ENCODE data around the gene ZNF586. TPM values are rescaled to one million over a fixed set of nuclear protein-coding genes. Genes with fewer than 3 reads are reported as not detected.
"Not testable (repeated sequence)": the region's sequence is repeated elsewhere in the genome, so short reads cannot be mapped to it uniquely, and the experiment has no call there.

Gene ZNF586
- 10 to 100 TPM; 14.7 to 17.3 (median 15.6) TPM for total RNA-seq
- 10 to 100 TPM in 1 of 3 donors, 1 to 10 TPM in 2; 4.8 to 10.7 (median 6.2) TPM for polyA plus RNA-seq

- H3K4me1 ChIP-seq = peaks cover 0 to 22% (median 16%) of the 10 kb centered on the region in 4 donors
- intact Hi-C loops (cut with DNase I) = loop anchor here (2.0 to 5.0 kb wide), 2 partner anchors 23 to 43 kb away; partner anchors contain the start of genes ZNF552 and ZNF776
- H3K36me3 ChIP-seq = peaks cover 0 to 23% (median 3%) of the 10 kb centered on the region in 4 donors
- peaks cover 0 to 3% (median 1%) of the 10 kb centered on the region in 4 donors for H3K9me3 ChIP-seq
- peak; percentile 72 to 84 (median 82) for TF ChIP-seq POLR2AphosphoS5 (IDR thresholded peaks at IDR 0.05)
- TF ChIP-seq POLR2A (IDR thresholded peaks at IDR 0.05) = peak in 1 of 2 donors; percentile 18
- TF ChIP-seq EP300 (IDR thresholded peaks at IDR 0.05) = no peak
- TF ChIP-seq CTCF (IDR thresholded peaks at IDR 0.05) = no peak
- H3K27me3 ChIP-seq = no peaks in the 10 kb centered on the region
- H3K4me3 ChIP-seq = peak within 1 kb of the TSS; percentile 87 to 98 (median 96)
- peak within 1 kb of the TSS; percentile 81 to 92 (median 86) for H3K27ac ChIP-seq
- WGBS, 2 donors = 2 to 5% methylated on average over 61 of the region's 61 CpGs
- DNase-seq = peak; percentile 93
Measured at GRCh38 chr19:57769345-57770131, at the start of gene ZNF586. ZNF586 (plus strand) TSS chr19:57769676; CDS start chr19:57769843, 167 bp downstream.

GRCh38 chr19:57719901-57720519, 49.5 kb upstream of the ZNF586 start:
- DNase-seq = no peak
- Histone ChIP-seq H3K4me3 (no peak overlapping the region), H3K4me1 (no peaks in the 10 kb centered on the region), H3K36me3 (peaks cover 10 to 45% (median 31%) of the 10 kb centered on the region in 4 donors), H3K9me3 (peaks cover 5 to 47% (median 25%) of the 10 kb centered on the region in 4 donors), H3K27me3 (no peaks in the 10 kb centered on the region), H3K27ac (no peak overlapping the region)
- WGBS, 2 donors = 95 to 97% methylated on average over 4 of the region's 4 CpGs
- intact Hi-C loops (cut with DNase I) = no loop called here
- TF ChIP-seq CTCF (IDR thresholded peaks at IDR 0.05) (no peak), POLR2AphosphoS5 (IDR thresholded peaks at IDR 0.05) (no peak), EP300 (IDR thresholded peaks at IDR 0.05) (no peak), POLR2A (IDR thresholded peaks at IDR 0.05) (no peak)

GRCh38 chr19:57720878-57721277, 48.6 kb upstream of the ZNF586 start:
- no peak for DNase-seq
- H3K36me3 ChIP-seq = peaks cover 10 to 43% (median 31%) of the 10 kb centered on the region in 4 donors
- intact Hi-C loops (cut with DNase I) = no loop called here

GRCh38 chr19:57738320-57738719, 31.2 kb upstream of the ZNF586 start:
- 11 to 33% methylated on average over 10 of the region's 10 CpGs for WGBS, 2 donors
- H3K4me3 ChIP-seq = not testable (repeated sequence)
- intact Hi-C loops (cut with DNase I) = loop anchor here (1.0 to 2.0 kb wide), 2 partner anchors 164 to 417 kb away; no protein-coding TSS in a partner anchor

More at GRCh38 chr19:57720878-57721277, 48.6 kb upstream of the ZNF586 start:
- Histone ChIP-seq H3K4me3 (no peak overlapping the region), H3K4me1 (no peaks in the 10 kb centered on the region), H3K27ac (no peak overlapping the region), H3K27me3 (no peaks in the 10 kb centered on the region), H3K9me3 (peaks cover 7 to 47% (median 25%) of the 10 kb centered on the region in 4 donors)
- TF ChIP-seq CTCF (IDR thresholded peaks at IDR 0.05) = no peak
- no peak for TF ChIP-seq POLR2A (IDR thresholded peaks at IDR 0.05)
- no peak for TF ChIP-seq EP300 (IDR thresholded peaks at IDR 0.05)
- TF ChIP-seq POLR2AphosphoS5 (IDR thresholded peaks at IDR 0.05) = no peak
- 98% methylated on average over 10 of the region's 10 CpGs for WGBS, 2 donors

GRCh38 chr19:57738770-57739169, 30.7 kb upstream of the ZNF586 start:
- not testable (repeated sequence) for H3K27ac ChIP-seq, DNase-seq, H3K36me3 ChIP-seq, H3K4me3 ChIP-seq, H3K27me3 ChIP-seq, H3K4me1 ChIP-seq, H3K9me3 ChIP-seq
- intact Hi-C loops (cut with DNase I) = loop anchor here (1.0 to 2.0 kb wide), 2 partner anchors 164 to 417 kb away; no protein-coding TSS in a partner anchor
- 95 to 96% methylated on average over 7 of the region's 7 CpGs for WGBS, 2 donors

More at GRCh38 chr19:57738320-57738719, 31.2 kb upstream of the ZNF586 start:
- not testable (repeated sequence) for H3K36me3 ChIP-seq, H3K27ac ChIP-seq, H3K4me1 ChIP-seq, H3K27me3 ChIP-seq, H3K9me3 ChIP-seq
- peak; percentile 68 for DNase-seq
- peak; percentile 16 to 71 (median 52) for TF ChIP-seq CTCF (IDR thresholded peaks at IDR 0.05)
